Activated CD8-positive, alpha-beta memory T cell treated with anti-CD3 and anti-CD28 coated beads, Interleukin-2, amount 50 U/mL, for 1 hour (primary cell): ENCODE data around the gene IFNE.

Experiments
- DNase-seq: peaks from one replicate; pipeline ENCODE4 v3.0.0-alpha.2; 2020; ENCODE audit errors: extremely low read depth

IFNE gene, protein sequence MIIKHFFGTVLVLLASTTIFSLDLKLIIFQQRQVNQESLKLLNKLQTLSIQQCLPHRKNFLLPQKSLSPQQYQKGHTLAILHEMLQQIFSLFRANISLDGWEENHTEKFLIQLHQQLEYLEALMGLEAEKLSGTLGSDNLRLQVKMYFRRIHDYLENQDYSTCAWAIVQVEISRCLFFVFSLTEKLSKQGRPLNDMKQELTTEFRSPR

DNA sequence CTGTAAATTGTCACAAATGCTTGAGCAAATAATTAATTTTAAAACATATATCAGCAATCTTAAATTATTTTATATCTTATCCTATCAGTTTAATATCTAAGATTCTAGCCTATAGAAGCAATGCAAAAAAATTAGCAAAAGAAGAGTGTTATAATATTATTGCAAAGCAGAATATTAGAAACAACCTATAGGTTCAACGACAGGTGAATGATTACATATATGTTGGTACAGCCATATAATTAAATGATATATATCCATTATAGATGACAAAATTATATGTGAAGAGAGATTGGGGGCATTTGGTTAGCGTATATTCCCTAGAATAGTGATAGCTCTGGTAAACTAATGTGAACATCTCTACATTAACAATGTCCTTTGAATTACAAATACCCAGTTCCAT, at the start of gene IFNE:
Gene IFNE, minus strand, starts transcription at position 101 of the 400 bp plus-strand sequence. CDS start 619 bp downstream, outside the sequence.
- DNase-seq = no peak

DNA sequence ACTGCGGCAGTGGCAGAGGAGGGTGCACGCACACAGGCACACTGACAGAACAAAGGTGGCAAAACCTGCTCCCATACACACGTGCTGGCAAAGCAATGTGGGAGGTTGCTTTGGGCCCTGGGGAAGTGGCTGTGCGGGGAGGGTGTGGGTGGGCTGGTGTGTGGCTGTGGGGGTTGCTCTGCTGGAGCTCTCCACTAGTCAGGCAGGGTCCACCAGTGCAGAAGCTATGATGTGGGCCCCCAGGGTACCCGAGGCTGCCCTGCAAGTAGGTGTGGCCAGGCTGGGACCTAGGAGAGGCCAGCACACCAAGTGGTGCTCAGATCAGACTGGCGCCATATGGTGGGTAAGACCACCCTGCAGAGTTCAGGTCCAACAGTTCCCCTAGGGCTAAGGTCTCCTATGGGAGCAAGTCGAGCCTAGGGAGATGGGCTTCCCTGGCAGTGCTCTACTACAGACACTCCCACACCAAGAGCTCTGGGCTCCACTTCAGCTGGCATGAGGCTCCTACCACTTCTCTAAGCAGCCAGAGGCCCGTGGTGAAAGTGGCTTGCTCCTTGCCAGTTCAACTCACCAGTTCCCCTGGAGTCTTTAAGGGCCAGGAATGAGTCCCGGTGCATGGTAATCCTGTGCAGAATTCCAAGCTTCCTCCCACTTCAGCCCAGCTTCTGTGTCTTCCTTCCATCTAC, 46.2 kb upstream of the IFNE start:
- no peak for DNase-seq

DNA sequence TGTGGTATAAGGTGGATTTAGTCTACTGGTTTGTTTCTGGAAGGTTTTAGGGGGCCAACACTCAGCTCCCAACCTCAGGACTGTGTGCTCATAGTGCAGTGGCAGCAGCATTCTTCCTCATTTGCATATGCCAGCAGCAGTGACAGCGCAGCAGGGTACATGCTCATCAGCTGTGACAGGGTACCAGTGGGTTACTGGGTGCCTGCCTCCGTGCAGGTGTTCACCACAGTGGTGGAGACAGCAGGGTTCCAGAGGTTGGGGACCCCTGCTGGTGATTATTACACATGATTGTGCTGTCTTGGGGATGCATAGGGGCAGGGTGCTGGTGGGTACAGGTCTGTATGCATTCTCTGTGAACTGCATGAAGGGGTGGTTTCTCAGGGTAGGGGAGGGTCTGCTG, 45.5 kb upstream of the IFNE start:
- no peak for DNase-seq

DNA sequence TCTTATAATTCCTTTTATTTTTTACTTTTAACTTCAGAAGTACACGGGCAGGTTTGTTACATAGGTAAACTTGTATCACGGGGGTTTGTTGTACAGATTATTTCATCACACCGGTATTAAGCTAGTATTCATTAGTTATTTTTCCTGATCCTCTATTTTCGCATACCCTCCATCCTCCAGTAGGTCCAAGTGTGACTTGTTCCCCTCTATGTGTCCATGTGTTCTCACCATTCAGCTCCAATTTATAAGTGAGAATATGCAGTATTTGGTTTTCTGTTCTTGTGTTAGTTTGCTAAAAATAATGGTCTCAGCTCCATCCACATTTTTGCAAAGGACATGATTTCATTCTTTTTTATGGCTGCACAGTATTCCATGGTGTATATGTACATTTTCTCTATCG, 43.1 kb upstream of the IFNE start:
- no peak for DNase-seq

DNA sequence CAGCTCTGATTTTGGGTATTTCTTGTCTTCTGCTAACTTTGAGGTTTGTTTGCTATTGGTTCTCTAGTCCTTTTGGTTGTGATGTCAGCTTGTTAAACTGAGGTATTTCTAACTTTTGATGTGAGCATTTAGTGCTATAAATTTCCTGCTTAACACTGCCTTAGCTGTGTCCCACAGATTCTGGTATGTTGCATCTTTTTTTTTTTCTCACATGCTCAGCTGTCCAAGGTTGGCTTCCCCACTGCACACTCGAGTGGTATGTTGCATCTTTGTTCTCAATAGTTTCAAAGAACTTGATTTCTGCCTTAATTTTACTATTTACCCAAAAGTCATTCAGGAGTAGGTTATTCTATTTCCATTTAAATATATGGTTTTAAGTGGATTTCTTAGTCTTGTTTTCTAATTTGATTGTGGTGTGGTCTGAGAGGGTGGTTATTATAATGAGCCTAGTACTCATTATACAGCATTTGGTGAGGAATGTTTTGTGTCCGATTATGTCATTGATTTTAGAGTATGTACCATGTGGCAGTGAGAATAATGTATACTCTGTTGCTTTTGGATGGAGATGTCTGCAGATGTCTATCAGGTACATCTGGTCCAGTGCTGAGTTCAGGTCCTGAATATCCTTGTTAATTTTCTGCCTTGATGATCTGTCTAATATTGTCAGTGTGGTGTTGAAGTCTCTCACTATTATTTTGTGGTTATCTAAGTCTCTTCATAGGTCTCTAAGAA, 42.2 kb upstream of the IFNE start:
- DNase-seq = no peak

DNA sequence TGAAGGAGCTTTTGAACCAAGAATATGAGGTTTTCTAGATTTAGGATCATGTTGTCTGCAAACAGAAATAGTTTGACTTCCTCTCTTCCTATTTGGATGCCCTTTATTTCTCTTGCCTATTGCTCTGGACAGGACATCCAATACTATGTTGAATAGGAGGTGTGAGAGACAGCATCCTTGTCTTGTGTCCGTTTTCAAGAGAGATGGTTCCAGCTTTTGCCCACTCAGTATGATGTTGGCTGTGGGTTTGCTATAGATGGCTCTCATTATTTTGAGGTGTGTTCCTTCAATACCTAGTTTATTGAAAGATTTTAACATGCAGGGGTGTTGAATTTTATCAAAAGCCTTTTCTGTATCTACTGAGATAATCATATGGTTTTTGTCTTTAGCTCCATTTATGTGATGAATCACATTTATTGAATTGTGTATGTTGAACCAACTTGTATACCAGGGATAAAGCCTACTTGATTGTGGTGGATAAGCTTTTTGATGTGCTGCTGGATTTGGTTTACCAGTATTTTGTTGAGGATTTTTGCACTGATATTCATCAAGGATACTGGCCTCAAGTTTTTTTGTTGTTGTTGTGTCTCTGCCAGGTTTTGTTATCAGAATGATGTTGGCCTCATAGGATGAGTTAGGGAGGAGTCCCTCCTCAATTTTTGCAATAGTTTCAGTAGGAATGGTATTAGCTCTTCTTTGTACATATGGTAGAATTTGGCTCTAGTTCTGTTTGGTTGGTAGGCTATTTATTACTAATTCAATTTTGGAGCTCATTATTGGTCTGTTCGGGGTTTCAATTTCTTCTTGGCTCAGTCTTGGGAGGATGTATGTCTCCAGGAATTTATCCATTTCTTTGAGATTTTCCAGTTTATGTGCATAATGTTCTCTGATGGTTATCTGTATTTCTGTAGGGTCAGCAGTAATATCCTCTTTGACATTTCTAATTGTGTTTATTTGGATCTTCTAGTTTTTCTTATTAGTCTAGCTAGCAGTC, 41.2 kb upstream of the IFNE start:
- no peak for DNase-seq

DNA sequence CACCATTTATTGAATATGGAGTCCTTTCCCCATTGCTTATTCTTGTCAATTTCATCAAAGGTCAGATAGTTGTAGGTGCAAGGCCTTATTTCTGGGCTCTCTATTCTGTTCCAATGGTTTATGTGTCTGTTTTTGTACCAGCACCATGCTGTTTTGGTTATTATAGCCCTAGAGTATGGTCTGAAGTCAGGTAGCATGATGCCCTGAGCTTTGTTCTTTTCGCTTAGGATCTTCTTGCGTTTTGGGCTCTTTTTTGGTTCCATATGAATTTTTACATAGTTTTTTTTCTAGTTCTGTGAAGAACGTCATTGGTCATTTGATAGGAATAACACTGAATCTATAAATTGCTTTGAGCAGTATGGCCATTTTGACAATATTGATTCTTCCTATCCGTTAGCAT, 40.2 kb upstream of the IFNE start:
- no peak for DNase-seq

DNA sequence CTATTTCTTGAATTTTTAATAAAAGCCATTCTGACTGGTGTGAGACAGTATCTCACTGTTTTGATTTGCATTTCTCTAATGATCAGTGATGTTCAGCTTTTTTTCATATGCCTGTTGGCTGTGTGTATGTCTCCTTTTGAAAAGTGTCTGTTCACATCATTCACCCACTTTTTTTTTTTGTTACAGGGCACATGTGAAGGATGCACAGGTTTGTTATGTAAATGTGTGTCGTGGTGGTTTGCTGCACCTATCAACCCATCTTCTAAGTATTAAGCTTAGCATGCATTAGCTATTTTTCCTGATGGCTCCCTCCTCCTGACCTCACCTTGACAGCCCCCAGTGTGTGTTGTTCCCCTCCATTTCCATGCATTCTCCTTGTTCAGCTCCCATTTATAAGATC, 39.3 kb upstream of the IFNE start:
- DNase-seq = no peak

DNA sequence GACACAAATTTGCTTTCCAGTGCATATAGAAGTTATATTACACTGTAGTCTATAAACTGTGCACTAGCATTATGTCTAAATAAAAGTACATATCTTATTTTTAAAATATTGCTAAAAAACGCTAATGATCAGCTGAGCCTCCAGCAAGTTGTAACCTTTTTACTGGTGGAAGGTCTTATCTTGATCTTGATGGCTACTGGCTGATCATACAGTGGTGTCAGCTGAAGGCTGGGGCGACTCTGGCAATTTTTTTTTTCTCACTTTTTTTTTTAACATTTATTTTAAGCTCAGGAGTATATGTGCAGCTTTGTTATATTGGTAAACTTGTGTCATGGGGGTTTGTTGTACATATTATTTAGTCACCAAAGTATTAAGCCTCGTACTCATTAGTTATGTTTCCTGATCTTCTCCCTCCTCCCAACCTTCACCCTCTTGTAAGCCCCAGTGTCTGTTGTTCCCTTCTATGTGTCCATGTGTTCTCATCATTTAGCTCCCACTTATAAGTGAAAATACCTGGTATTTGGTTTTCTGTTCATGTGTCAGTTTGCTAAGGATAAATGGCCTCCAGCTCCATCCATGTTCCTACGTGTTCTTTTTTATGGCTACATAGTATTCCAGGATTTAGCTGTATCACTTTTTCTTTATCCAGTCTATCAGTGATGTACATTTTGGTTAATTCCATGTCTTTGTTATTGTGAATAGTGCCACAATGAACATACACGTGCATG, 38.6 kb upstream of the IFNE start:
- no peak for DNase-seq

DNA sequence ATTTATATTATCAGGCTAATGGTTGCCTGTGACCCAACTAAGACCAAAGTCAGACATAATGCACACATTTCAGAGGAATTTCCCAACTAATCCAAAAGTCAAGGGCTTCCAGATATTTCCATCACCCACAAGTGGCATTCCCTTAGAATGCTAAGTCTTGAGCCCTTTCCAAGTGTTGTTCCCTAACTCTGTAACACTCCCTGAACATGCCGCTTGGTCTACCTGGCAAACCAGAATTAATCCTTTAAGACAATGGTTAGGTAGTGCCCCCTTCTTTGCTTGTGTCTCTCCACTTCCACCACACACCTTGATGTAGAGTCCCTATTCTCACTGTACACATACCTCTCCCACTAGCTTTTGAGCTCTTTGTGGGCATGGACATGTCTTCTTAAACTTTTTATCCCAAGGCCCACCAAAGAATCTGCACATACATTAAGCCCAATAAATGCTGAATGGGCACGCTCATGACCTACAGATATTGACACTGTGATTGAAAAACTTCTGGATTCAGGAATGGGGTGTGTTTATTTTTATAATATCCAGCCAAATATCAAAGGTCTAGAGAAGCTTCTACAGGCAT, 37.8 kb upstream of the IFNE start:
- DNase-seq = no peak

DNA sequence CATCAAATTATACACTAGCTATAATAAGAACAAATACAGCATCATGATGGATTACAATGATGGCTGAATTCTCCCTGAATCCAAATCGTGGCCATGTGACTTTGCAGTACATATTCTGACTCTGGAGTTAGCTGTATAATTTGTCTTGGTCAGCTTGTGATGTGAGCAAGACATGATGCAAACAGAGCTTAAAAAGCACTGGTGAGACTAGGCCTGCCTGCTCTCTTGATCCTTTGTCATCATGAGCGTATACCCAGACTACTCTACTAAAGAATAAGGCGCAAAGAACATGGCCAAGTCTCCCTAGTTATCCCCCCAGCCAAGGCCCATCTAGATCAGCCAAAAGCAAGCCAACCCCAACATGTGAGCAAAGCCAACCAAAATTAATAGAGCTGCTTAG, 34.7 kb upstream of the IFNE start:
- DNase-seq = no peak

DNA sequence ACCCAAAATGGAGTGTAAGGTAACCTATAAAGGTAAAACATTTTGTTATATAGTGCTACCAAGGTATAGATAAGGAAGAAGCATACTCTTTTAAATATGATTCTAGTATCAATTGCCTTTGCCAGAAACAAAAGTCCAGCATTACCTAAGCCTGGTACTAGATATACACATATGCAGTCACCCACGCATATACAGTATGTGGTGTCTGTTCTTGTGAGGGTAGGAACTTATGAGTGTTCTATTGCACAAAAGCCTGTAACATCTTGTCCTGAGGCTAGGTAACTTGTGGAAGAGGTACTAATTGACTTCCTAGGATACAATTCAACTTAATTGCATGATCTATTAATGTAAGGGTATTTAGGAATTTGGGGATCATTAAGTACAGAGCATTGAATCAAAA, 31.3 kb upstream of the IFNE start:
- no peak for DNase-seq

DNA sequence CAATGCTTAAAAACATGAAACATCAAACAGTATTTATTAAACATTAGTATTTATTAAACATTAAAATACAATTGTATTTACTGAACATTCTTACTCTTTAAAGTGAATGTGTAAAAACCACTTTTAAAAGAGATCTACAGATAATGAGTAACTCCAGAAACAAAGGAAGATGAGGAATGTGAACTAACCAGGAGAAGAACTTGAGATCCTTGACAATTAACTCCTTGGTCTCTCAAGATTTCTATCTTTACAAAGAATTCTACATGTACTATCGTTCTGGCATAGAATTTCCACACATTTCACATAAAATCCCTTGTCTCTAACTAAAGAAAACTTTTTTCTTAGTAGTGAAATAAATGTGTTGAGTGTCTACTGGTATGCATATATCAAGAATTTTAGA, 28.7 kb upstream of the IFNE start:
- DNase-seq = no peak

DNA sequence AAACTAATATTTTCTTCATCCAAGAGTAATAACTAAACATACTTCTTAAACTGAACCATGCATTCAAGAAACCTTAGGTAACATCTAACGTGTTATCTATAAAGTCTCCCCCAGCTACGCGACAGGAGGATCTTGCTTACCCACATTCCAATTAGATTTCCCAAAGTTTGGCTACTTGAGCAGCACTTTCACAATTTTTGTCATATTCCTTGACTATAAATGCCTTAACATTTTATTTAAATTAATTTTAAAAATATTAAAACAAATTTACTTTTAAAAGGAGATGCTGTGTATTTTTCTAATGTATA, 25.3 kb upstream of the IFNE start:
- no peak for DNase-seq

DNA sequence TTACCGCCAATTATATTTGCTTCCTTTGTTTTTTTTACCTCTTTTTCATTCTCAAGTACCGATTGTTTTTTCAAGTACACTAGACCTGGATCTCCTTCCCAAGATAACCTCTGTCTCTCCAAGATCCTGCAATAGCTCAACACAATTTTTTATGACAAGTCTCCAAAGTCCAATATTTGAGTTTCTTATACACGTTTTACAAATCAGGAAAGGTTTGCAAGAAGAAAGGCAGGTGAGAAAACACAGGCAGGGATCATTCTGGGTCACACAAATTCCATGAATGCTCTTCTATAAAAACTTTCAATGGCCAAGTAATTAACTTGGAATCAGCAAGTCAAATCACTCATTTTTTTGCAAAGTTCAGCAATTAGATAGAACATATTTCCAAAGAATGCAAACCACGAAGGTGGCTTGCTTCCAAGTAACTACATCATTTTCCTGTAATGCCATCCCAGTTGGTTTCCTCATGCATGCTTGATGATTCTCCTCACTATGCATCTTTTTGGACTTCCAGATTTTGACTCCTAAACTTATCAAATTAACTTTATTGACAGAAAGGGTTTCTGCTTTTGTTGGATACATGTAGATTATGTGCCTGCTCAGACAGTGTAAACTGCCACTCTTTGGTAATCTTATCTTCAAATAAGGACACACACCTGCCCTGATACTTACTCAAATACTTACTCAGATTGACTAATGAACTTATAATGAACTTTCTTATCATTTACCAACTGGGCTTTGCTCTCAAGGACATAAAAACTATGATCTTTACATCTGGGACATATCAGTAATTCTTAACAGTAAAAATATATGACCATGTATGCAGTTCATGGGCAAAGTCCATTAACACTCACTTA, 24.7 kb upstream of the IFNE start:
- no peak for DNase-seq

DNA sequence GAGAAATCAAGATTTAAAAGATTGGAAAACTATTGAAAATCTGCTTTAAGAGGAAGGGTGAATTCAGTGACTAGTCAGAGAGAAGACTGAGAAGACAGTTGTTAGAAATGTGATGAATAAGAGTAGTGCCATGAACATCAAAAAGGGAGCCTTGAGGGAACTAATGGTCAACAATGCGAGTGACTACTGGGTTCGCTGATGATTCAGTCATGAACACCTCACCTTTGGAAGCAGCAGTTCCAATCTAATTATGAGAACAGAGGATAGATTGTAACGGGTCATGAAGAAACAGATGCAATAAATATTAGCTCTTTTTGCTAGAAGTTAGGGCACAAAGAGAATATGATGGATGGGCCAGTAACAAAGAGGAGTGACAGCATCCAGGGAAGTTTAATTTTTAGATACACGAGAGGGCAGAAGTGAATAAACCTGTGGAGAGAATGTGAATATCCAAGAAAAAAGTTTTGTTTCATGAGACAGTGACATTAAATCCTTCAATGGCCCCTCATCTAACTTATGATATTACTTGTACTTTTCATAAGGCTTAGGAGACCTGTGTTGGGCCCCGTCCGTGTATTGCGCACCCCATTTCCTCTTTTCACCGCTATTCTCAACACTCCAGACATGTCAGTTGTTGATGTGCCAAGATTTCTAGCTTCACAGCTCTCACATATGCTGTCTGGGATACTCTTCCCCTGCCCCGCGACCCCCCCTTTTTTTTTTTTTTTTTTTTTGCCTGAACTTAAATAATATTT, 23.5 kb upstream of the IFNE start:
- no peak for DNase-seq

DNA sequence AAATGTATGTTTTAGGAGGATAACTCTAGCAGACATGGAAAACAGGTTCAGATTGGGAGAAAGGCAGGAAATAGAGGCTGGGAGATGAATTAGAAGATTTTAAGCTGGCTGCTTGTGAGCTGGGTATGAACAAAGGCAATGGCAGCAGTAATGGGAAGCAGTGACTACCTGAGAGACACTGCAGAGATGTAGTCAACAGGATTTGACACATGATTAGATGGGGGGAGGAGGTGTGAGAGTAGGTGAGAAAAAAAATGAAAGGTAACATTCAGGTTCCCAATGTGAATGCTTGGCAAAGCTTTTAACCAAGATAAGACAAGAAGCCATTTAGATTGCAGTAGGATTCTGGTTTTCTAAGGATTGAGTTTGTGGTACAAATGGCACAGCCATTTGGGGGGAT, 22.8 kb upstream of the IFNE start:
- DNase-seq = no peak

DNA sequence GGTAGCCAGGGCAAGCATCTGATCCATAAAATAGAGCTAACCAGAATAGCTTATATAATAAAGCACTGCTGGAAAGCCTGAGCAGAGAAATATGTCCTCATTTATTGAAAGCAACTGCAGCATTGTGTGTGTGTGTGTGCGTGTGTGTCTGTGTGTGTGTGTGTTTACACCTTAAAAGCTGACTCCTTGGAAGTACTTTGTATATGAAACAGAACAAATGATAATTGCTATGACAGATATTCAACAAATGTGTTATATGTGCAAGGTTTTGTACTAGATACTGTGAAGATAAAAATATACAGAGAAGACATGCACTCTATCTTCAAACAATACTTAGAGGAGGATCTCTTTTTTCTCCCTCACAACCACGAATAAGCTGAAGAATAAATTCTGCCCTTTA, 22.0 kb upstream of the IFNE start:
- no peak for DNase-seq

DNA sequence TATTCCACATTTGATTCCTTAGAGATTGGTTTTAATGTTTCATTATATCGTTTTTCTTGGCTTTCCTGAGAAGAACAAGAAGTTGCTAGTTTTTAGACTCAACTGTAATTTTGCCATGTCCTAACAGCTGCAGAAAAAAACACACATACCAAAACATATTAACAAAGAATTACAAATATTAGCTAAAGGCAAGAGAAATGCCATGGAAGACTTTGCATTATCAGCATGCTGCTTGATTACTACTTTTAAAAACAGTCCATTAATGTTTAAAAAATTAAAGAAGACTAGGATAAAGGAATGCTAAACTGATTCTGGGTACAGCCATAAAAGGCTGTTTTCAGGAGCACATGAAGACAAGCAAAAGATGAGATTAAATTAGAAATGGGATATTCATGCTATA, 20.5 kb upstream of the IFNE start:
- no peak for DNase-seq
